AG08395 (cell line): ENCODE measurements around the gene ABHD1.

Experiments used
- DNase-seq: peaks from one replicate; pipeline ENCODE4 v3.0.0; 2012; ENCODE audit warnings: mixed read lengths, low spot score

ABHD1 gene

GRCh38 chr2:27135478-27135955, 11.9 kb downstream of the ABHD1 start:
- no peak for DNase-seq

GRCh38 chr2:27136751-27137150, 13.1 kb downstream of the ABHD1 start:
- no peak for DNase-seq

- no peak for DNase-seq
Measured at GRCh38 chr2:27137322-27137935, 13.8 kb downstream of the ABHD1 start.

- DNase-seq: no peak
Measured at GRCh38 chr2:27138111-27138510, 14.5 kb downstream of the ABHD1 start.

GRCh38 chr2:27139310-27139709, 15.7 kb downstream of the ABHD1 start, which contains the start of gene PRR30:
Gene PRR30 (minus strand): TSS chr2:27139410. CDS start chr2:27138329, 1,081 bp downstream.
- no peak for DNase-seq

GRCh38 chr2:27143285-27143684, 19.7 kb downstream of the ABHD1 start:
- no peak for DNase-seq

- DNase-seq: no peak
Measured at GRCh38 chr2:27145682-27146081, 22.1 kb downstream of the ABHD1 start.

GRCh38 chr2:27147935-27148334, 24.3 kb downstream of the ABHD1 start:
- DNase-seq: no peak

GRCh38 chr2:27148801-27149439, 25.3 kb downstream of the ABHD1 start, which contains the start of gene TCF23:
Gene TCF23 (plus strand): TSS chr2:27149004. CDS start chr2:27149134, 130 bp downstream.
- no peak for DNase-seq

GRCh38 chr2:27149570-27150405, 26.2 kb downstream of the ABHD1 start:
- DNase-seq: no peak

- no peak for DNase-seq
Measured at GRCh38 chr2:27150639-27151230, 27.1 kb downstream of the ABHD1 start.

- no peak for DNase-seq
Measured at GRCh38 chr2:27152102-27152795, 28.6 kb downstream of the ABHD1 start.

- DNase-seq: peak; percentile 64
Measured at GRCh38 chr2:27152796-27153464, 29.3 kb downstream of the ABHD1 start.

- no peak for DNase-seq
Measured at GRCh38 chr2:27154488-27154887, 30.9 kb downstream of the ABHD1 start.

GRCh38 chr2:27155069-27155520, 31.5 kb downstream of the ABHD1 start:
- no peak for DNase-seq

GRCh38 chr2:27158468-27158867, 34.9 kb downstream of the ABHD1 start:
- no peak for DNase-seq

GRCh38 chr2:27159271-27159670, 35.7 kb downstream of the ABHD1 start:
- DNase-seq: no peak

GRCh38 chr2:27160191-27160590, 36.6 kb downstream of the ABHD1 start:
- DNase-seq: no peak

GRCh38 chr2:27162151-27163121, 38.8 kb downstream of the ABHD1 start:
- DNase-seq: no peak
